Prostate gland (tissue), 2 donors: ENCODE data around the gene TMEM40. TPM values are rescaled to one million over a fixed set of nuclear protein-coding genes. Genes with fewer than 3 reads are reported as not detected.
"Not testable (repeated sequence)": the region's sequence is repeated elsewhere in the genome, so short reads cannot be mapped to it uniquely, and the experiment has no call there.

ENCODE experiments used
- DNase-seq: peaks from one replicate; pipeline ENCODE4 v3.0.0-alpha.2; 2019; ENCODE audit warnings: low spot score
- H3K27ac ChIP-seq, 2 donors: fragments of 200-600 bp; sonication (generic); 2 replicates each; pipeline ENCODE4 v1.5.1; 2017 to 2019
- H3K27me3 ChIP-seq: fragments of 200-600 bp; sonication (generic); replicated peaks from 2 replicates; pipeline ENCODE4 v1.5.1; 2019; ENCODE audit not compliant: insufficient read depth
- H3K36me3 ChIP-seq, 2 donors: fragments of 200-600 bp; sonication (generic); 1 replicate in 1 of 2; 2 replicates in 1 of 2; pipeline versions ENCODE4 v1.5.1 to v1.8.1; 2017 to 2019
- H3K4me1 ChIP-seq: fragments of 200-600 bp; sonication (generic); replicated peaks from 2 replicates; pipeline ENCODE4 v1.5.1; 2019
- H3K4me3 ChIP-seq, 2 donors: fragments of 200-600 bp; sonication (generic); 2 replicates each; pipeline ENCODE4 v1.5.1; 2017 to 2019
- H3K9me3 ChIP-seq: fragments of 200-600 bp; sonication (generic); 2 replicates; pipeline ENCODE4 v1.5.1; 2017
- POLR2A ChIP-seq: fragments of 450-650 bp; IDR thresholded peaks from one replicate; pipeline ENCODE4 v1.6.1; 2016; ENCODE audit warnings: antibody characterized with exemption, mild to moderate bottlenecking
- POLR2AphosphoS5 ChIP-seq: sonication (generic); formaldehyde crosslinking; IDR thresholded peaks from one replicate; pipeline ENCODE4 v1.6.1; 2017; ENCODE audit warnings: antibody characterized with exemption
- WGBS: methylation state at CpG from one replicate; pipeline ENCODE4 v1.1.5; 2018; 5-methylcytosine and 5-hydroxymethylcytosine counted together
- intact Hi-C: fragments of 100-400 bp; cut with DNase I; formaldehyde crosslinking; loops from one replicate; pipeline ENCODE4 v1.14.2; 2022
- total RNA-seq, 2 donors: library from RNA; depleted of rRNA; stranded (reverse); fragments of >200 nt; gene quantifications; one replicate each; pipeline ENCODE4 v1.1.0, GENCODE V29; 2016
- TF ChIP-seq, protein P1 (sequence below), 4 experiments: fragments of 200-600 bp in 2 of 4; fragments of 450-650 bp in 2 of 4; sonication (generic) in 2 of 4; IDR thresholded peaks; 1 replicate in 3 of 4; 2 replicates in 1 of 4; pipeline ENCODE4 v1.5.1; 2016 to 2019; ENCODE audit warnings: antibody characterized with exemption in 4 of 4, mild to moderate bottlenecking in 2 of 4, moderate library complexity in 2 of 4

TMEM40 gene
- total RNA-seq, 2 donors from 2014 or later = 1.9 to 8.5 TPM

DNA sequence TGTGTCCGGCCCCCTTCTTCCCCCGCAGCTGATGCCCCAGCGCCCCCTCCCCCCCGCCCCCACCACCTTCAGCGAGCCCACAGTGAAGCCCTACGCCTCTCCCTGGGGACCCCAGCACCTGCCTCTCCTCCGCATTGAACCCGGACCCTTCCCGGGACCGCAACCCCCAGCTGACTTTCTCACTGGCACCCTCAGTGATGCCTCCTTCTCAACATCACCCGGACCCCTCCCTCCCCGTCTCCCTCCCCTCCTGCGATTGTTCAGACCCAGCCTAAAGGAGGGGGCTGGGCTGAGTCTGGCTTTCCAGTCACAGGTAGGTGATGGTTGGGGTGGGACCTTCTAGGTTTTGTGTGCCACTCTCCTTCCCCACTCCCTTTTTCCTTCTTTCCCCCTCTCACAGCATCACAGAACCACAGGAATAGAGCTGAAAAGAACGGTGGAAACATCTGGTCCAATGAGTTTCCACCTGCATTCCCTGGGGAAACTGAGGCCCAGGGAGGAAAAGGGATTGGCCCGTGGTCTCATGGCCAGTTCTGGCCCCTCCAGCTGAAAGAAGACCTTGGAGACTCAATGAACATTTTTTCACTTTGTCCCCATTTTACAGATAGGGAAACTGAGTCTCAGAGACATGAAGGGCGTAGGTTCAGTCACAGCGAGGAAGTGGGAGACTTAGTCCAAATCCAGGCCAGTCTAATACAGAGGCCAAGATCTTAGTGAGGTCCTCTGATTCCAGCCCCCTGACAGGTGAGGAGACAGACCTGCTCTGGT is 38.2 kb upstream of the TMEM40 start:
- peak overlapping the region; percentile 38 to 54 for H3K4me3 ChIP-seq
- peak overlapping the region; percentile 70 to 75 for H3K27ac ChIP-seq
- WGBS = 35% methylated on average over 17 of the region's 17 CpGs
- H3K4me1 ChIP-seq = no peaks in the 10 kb centered on the region
- no peak for DNase-seq
- no peaks in the 10 kb centered on the region for H3K9me3 ChIP-seq
- intact Hi-C loops = no loop called here
- H3K36me3 ChIP-seq = no peaks in the 10 kb centered on the region
- TF ChIP-seq POLR2A (no peak), POLR2AphosphoS5 (no peak)
- TF ChIP-seq, protein P1, sequence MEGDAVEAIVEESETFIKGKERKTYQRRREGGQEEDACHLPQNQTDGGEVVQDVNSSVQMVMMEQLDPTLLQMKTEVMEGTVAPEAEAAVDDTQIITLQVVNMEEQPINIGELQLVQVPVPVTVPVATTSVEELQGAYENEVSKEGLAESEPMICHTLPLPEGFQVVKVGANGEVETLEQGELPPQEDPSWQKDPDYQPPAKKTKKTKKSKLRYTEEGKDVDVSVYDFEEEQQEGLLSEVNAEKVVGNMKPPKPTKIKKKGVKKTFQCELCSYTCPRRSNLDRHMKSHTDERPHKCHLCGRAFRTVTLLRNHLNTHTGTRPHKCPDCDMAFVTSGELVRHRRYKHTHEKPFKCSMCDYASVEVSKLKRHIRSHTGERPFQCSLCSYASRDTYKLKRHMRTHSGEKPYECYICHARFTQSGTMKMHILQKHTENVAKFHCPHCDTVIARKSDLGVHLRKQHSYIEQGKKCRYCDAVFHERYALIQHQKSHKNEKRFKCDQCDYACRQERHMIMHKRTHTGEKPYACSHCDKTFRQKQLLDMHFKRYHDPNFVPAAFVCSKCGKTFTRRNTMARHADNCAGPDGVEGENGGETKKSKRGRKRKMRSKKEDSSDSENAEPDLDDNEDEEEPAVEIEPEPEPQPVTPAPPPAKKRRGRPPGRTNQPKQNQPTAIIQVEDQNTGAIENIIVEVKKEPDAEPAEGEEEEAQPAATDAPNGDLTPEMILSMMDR (IDR thresholded peaks at IDR 0.05) = no peak
- H3K27me3 ChIP-seq = no peaks in the 10 kb centered on the region

DNA sequence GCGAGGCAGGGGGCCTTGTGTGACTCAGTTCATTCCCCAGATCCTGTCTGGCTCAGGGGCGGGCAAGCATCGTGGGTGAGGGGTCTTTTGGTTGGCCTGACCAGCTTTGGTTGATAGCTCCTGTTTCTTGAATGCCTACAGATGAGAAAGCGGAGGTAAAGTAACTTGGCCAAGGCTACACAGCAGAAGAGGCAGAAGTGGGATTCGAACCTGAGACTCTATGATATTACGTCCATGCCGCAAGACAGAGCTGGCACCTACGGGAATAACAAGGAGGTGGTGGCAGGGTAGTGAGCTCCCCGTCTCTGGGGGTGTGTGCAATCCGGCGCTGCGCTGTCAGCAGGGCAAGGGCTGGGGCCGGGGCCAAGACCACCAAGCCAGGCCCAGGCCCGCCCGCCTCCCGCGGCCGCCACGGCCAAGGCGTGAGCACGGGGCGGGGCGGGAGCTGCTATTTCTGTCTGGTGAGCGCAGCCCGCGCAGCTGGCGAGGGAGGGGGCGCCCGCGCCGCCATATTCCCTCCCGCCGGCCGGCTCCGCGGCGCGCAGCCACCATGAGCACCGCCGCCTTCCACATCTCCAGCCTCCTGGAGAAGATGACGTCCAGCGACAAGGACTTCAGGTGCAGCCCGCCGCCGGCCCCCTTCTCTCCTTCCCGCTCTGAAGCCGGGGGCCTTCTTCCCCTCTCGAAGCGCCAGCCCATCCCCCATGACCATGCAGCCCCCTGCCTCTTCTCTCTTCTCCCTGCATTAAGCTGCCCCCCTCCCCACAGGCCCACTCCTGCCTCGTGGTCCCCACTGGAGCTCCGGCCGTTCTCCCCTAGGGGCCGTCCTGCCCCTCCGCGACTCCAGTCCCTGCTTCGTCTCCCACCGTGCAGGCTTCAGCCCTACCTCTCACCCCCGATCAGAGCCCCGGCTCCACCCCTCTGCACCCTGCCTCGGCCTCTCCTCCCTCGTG is 37.4 kb upstream of the TMEM40 start, which contains the start of gene CAND2:
CAND2 (plus strand) TSS at position 510 of the 953 bp plus-strand sequence; CDS start at position 551, 41 bp downstream.
- Histone ChIP-seq H3K27me3 (no peaks in the 10 kb centered on the region), H3K9me3 (no peaks in the 10 kb centered on the region), H3K36me3 (no peaks in the 10 kb centered on the region), H3K4me3 (peak within 1 kb of the TSS; percentile 38 to 54), H3K27ac (peak within 1 kb of the TSS; percentile 70 to 75), H3K4me1 (no peaks in the 10 kb centered on the region)
- TF ChIP-seq POLR2A (peak; percentile 13), POLR2AphosphoS5 (no peak)
- TF ChIP-seq, protein P1 (IDR thresholded peaks at IDR 0.05) = peak in 1 of 4 experiments; percentile 10
- DNase-seq = no peak
- WGBS = 7% methylated on average over 55 of the region's 61 CpGs
- intact Hi-C loops = no loop called here

DNA sequence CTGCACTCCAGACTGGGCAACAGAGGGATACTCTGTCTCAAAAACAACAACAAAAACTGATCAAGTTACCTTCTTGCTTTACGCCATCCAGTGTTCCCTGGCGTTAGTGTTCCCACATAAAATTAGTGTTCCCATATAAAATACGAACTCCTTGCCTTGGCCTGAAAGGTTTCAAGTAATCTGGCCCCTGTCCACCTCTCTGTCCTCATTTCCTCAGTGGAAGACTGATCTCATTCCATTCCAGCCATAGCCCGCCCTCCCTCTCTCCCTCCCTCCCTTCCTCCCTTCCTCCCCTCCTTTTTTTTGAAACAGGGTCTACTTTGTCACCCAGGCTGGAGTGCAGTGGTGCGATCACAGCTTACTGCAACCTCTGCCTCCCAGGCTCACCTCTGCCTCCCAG is 34.6 kb upstream of the TMEM40 start:
- WGBS = 41% methylated on average over 5 of the region's 5 CpGs
- Histone ChIP-seq H3K27me3 (no peaks in the 10 kb centered on the region), H3K4me1 (no peaks in the 10 kb centered on the region), H3K9me3 (no peaks in the 10 kb centered on the region), H3K36me3 (no peaks in the 10 kb centered on the region), H3K4me3 (no peak overlapping the region), H3K27ac (no peak overlapping the region)
- intact Hi-C loops = no loop called here
- TF ChIP-seq, protein P1 (IDR thresholded peaks at IDR 0.05) = no peak
- no peak for TF ChIP-seq POLR2A
- TF ChIP-seq POLR2AphosphoS5 = no peak
- no peak for DNase-seq

DNA sequence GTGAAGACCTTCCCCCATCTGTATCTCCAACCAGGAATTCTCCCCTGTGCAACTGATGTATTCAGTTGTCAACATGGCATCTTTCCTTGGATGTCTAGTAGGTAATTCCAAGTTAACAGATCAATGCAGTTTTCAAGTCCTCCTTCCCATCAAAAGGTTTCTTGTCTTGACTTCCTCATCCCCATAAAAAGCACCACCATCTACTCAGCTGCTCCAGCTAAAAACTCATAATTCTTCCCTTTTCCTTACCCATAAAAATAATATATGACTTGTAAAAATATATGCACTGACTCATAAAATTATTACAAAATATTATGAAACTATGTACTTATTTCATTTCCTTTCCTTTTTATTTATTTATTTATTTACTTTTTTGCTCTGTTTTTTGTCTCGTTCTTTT is 32.4 kb upstream of the TMEM40 start:
- Histone ChIP-seq H3K27me3 (no peaks in the 10 kb centered on the region), H3K36me3 (no peaks in the 10 kb centered on the region), H3K4me3 (no peak overlapping the region), H3K9me3 (no peaks in the 10 kb centered on the region), H3K27ac (no peak overlapping the region), H3K4me1 (no peaks in the 10 kb centered on the region)
- intact Hi-C loops = no loop called here
- TF ChIP-seq, protein P1 (IDR thresholded peaks at IDR 0.05) = no peak
- TF ChIP-seq POLR2AphosphoS5 (no peak), POLR2A (no peak)
- WGBS = 85% methylated on average over 1 of the region's 1 CpG
- DNase-seq = no peak

DNA sequence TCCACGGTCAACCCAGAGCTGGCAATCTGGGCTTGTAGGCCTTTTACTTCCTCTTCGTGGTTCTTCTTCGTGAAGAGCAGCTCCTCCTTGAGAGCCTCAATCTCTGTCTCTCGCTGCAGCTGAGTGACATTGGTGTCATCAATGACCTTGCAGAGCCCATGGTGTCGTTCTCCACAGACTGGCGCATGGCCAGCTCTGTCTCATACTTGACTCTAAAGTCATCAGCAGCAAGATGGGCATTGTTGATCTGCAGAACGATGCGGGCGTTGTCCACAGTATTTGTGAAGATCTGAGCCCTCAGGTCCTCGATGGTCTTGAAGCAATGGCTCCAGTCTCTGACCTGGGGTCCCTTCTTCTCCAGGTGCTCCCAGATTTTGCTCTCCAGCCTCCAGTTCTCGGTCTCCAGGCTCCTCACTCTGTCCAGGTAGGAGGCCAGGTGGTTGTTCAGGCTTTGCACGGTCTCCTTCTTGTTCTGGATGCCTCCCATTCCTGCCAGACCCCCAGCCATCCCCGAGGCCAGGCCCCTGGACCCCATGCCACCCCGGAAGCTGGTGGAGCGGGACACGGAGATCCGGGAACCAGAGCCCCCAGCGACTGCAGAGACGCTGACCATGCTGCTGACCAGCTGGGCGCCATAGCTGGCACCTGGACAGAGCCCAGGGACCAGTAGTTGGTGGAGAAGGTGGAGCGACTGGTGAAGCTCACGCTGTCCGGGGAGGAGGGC is 29.1 kb upstream of the TMEM40 start:
- intact Hi-C loops, DNase-seq: not testable (repeated sequence)
- WGBS = 89% methylated on average over 23 of the region's 23 CpGs

More for the DNA sequence above, 29.1 kb upstream of the TMEM40 start:
- not testable (repeated sequence) for H3K4me1 ChIP-seq, H3K27me3 ChIP-seq, H3K9me3 ChIP-seq, H3K36me3 ChIP-seq, H3K4me3 ChIP-seq, H3K27ac ChIP-seq
